GM18517 (cell line): ENCODE data around the gene SHOX.
"Not testable (repeated sequence)": the region's sequence is repeated elsewhere in the genome, so short reads cannot be mapped to it uniquely, and the experiment has no call there.

Experiments used
- ATAC-seq: cut with Tn5 transposase; IDR thresholded peaks from one replicate; pipeline ENCODE4 v1.9.1; 2021; ENCODE audit warnings: mild to moderate bottlenecking, moderate library complexity; ENCODE audit not compliant: unreplicated experiment

The SHOX gene

DNA sequence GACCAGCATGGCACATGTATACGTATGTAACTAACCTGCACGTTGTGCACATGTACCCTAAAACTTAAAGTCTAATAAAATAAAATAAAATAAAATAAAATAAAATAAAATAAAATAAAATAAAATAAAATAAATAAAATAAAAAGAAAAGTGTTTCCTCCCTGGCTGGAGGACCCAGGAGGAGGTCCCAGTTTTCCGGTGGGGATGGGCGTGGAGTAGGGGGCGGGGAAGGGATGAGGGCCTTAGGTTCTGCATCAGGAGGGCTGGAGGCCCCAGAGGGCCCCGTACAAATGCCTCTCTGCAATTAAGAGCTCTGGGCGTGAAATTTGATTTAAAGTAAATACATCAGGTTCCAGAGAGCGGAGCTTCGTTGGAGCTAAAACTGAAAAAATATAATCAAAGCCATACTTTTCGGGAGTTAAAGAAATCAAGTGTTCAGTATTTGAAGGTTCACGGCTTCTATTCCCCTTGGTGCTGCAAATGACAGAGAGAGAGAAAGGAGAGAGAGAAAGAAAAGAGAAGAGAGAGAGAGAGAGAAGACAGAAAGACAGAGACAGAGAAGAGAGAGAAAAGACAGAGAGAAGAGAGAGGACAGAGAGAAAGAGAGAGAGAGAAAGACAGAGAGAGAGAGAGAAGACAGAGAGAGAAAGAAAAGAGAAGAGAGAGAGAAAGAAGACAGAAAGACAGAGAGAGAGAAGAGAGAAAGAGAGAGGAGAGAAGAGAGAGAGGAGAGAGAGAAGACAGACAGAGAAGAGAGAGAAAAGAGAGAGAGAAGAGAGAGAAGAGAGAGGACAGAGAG is 8.7 kb upstream of the SHOX start:
- ATAC-seq = no peak

DNA sequence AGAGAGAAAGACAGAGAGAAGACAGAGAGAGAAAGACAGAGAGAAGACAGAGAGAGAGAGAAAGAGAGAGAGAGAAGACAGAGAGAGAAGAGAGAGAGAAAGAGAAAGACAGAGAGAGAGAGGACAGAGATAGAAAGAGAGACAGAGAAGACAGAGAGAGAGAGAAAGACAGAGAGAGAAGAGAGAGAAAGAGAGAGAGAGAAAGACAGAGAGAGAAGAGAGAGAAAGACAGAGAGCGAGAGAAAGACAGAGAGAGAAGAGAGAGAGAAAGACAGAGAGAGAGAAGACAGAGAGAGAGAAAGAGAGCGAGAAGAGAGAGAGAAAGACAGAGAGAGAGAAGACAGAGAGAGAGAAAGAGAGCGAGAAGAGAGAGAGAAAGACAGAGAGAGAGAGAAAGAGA is 7.8 kb upstream of the SHOX start:
- ATAC-seq = not testable (repeated sequence)

DNA sequence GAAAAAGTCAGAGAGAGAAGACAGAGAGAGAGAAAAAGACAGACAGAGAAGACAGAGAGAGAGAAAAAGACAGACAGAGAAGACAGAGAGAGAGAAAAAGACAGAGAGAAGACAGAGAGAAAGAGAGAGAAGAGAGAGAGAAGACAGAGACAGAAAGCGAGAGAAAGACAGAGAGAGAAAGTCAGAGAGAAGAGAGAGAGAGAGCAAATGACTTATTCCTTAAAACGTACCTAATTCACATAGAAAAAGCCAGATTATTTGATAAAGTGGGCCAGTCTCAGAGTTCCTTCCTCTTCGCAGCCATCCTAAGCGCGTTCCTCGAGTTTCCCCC is 7.4 kb upstream of the SHOX start:
- ATAC-seq = no peak

DNA sequence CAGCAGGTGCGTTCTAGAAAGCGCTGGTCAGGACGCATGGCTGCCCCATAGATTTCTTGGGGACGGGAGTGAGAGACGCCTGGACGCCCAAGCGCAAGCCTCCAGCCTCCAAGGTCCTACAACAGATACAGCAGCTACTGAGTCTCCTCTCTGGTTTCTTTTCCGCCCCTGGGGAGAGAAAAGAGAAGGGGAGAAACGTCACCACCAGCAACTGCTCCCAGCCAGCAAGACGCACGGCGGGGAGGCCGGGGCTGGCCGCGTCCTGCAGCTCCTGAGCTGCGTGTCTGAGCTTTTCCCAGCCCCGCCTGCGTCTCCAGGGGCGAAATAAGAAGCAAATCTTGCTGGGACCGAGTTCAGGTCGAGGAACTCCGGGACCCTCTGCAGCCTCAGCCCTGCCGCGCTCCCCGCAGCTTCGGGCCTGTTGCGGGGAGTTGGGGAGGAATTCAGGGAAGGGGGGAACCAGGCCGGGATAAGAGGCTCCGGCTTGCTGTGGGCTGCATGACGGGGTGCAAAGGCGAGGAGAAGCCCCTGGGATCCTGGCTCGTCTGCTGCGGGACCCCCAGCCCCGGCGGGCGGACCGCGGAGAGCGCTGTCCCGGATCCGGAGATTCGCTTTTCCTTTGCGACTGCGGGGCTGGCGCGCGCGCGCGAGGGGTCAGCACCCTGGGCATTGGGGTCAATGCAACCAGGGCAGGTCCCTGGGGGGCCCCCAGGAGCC is 6.8 kb upstream of the SHOX start:
- ATAC-seq = no peak

DNA sequence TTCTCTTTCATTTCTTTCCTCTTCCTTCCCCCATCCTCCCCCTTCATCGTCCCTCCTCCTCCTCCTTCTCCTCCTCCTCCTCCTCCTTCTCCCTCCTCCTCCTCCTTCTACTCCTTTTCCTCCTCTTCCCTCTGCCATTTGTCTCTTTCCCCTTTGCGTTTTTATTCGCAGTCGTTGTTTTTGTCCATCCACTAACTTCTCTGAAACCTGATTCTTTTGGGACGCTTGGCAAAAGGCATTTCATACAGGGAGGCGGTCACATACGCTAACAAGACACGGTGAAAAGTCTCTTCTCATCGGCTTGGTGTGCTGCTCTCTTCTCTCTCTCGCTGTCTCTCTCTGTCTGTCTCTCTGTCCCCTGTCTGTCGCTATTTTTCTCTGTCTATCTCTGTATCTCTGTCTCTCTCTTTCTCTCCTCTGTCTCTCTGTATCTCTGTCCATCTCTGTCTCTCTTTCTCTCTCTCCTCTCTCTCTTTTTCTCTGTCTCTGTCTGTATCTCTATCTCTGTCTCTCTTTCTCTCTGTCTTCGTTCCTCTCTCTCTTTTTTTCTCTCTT is 5.4 kb upstream of the SHOX start:
- ATAC-seq = no peak

DNA sequence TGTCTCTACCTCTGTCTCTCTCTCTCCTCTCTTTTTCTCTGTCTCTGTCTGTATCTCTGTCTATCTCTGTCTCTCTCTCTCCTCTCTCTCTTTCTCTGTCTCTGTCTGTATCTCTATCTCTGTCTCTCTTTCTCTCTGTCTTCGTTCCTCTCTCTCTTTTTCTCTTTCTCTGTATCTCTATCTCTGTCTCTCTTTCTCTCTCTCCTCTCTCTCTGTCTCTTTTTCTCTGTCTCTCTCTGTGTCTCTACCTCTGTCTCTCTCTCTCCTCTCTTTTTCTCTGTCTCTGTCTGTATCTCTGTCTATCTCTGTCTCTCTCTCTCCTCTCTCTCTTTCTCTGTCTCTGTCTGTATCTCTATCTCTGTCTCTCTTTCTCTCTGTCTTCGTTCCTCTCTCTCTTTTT is 4.5 kb upstream of the SHOX start:
- ATAC-seq = not testable (repeated sequence)

DNA sequence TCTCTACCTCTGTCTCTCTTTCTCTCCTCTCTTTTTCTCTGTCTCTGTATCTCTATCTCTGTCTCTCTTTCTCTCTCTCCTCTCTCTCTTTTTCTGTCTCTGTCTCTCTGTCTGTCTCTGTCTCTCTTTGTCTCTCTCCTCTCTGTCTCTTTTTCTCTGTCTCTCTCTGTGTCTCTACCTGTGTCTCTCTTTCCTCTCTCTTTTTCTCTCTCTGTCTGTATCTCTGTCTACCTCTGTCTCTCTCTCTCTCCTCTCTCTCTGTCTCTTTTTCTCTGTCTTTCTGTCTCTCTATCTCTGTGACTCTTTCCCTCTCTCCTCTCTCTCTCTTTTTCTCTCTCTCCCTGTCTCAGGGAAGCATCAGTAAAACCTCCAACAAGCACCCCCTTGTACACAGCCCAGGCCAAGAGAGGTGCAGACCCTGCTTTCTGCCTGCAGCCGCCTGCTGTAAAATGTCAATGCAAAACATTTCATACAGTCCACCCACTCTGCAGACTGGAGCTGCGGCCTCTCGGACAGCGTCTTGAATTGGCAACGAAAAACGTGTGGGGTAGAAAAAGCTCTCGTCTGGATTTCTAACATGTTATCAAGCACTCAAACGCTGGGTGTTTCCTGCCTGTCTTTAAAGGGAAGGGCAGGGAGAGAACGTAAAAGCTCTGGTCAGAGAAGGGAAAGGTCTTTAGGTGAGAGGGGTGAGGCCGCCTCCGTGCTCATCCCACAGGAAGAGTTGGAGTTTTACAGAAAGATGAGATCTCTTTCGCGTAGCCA is 3.7 kb upstream of the SHOX start:
- ATAC-seq = no peak

DNA sequence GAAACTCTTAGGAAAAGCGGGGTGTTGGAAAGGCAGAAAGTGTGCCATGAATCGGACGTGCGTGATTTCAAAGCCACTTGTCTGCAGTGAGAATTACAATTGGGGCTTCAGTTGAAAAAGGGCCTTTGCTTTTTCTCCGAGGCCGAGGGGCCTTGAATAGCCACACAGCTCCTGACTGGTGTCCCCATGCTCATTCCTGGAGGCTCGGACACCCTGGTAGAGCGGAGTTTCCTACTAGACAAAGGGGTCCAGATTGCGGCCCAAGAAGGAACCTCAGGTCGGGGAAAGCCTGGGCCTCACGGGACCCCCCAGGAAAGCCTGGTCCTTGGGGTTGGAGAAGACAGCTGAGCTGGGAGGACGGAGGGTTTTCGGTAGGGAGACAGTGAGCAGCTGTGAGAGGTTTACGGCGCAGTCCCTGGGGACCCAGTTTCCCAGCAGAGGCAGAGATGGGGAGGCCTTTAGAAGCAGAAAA is 3.0 kb upstream of the SHOX start:
- ATAC-seq = no peak

DNA sequence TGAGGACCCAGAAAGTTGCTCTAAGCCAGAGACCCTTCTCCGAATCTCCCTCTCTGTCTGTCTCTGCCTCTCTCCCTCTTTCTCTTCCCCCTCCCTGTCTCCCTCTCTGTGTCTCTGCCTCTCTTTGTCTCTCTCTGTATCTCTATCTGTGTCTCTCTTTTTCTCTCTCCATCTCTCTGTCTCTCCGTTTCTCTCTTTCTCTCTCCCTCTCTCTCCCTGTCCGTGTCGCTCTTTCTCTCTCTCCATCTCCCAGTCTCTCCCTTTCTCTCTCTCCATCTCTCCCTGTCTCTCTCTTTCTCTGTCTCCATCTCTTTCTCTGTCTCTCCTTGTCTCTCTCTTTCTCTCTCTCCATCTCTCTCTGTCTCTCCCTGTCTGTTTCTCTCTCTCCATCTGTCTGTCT is 2.6 kb upstream of the SHOX start:
- no peak for ATAC-seq

DNA sequence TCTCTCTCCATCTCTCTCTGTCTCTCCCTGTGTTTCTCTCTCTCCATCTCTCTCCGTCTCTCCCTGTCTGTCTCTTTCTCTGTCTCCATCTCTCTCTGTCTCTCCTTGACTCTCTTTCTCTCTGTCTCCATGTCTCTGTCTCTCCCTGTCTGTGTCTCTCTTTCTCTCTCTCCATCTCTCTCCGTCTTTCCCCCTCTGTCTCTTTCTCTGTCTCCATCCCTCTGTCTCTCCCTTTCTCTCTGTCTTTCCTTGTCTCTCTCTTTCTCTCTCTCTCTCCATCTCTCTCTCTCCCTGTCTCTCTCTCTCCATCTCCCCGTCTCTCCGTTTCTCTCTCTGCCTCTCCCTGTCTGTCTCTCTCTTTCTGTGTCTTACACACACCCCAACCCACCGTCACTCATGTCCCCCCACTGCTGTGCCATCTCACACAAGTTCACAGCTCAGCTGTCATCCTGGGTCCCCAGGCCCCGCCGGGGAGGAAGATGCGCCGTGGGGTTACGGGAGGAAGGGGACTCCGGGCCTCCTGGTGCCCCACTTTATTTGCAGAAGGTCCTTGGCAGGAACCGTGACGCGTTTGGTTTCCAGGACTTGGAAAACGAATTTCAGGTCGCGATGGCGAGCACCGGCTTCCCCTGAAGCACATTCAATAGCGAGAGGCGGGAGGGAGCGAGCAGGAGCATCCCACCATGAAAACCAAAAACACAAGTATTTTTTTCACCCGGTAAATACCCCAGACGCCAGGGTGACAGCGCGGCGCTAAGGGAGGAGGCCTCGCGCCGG is 1.2 kb upstream of the SHOX start:
- ATAC-seq = no peak

DNA sequence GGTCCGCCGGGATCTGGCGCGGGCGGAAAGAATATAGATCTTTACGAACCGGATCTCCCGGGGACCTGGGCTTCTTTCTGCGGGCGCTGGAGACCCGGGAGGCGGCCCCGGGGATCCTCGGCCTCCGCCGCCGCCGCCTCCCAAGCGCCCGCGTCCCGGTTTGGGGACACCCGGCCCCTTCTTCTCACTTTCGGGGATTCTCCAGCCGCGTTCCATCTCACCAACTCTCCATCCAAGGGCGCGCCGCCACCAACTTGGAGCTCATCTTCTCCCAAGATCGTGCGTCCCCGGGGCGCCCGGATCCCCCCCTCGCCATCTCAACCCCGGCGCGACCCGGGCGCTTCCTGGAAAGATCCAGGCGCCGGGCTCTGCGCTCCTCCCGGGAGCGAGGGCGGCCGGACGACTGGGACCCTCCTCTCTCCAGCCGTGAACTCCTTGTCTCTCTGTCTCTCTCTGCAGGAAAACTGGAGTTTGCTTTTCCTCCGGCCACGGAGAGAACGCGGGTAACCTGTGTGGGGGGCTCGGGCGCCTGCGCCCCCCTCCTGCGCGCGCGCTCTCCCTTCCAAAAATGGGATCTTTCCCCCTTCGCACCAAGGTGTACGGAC is 482 bp upstream of the SHOX start:
- ATAC-seq = no peak

DNA sequence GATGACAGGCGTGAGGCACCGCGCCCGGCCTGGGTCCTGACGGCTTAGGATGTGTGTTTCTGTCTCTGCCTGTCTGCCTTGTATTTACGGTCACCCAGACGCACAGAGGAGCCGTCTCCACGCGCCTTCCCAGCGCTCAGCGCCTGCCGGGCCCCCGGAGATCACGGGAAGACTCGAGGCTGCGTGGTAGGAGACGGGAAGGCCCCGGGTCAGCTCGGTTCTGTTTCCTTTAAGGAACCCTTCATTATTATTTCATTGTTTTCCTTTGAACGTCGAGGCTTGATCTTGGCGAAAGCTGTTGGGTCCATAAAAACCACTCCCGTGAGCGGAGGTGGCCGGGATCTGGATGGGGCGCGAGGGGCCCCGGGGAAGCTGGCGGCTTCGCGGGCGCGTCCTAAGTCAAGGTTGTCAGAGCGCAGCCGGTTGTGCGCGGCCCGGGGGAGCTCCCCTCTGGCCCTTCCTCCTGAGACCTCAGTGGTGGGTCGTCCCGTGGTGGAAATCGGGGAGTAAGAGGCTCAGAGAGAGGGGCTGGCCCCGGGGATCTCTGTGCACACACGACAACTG is 1.3 kb downstream of the SHOX start:
- ATAC-seq = no peak

DNA sequence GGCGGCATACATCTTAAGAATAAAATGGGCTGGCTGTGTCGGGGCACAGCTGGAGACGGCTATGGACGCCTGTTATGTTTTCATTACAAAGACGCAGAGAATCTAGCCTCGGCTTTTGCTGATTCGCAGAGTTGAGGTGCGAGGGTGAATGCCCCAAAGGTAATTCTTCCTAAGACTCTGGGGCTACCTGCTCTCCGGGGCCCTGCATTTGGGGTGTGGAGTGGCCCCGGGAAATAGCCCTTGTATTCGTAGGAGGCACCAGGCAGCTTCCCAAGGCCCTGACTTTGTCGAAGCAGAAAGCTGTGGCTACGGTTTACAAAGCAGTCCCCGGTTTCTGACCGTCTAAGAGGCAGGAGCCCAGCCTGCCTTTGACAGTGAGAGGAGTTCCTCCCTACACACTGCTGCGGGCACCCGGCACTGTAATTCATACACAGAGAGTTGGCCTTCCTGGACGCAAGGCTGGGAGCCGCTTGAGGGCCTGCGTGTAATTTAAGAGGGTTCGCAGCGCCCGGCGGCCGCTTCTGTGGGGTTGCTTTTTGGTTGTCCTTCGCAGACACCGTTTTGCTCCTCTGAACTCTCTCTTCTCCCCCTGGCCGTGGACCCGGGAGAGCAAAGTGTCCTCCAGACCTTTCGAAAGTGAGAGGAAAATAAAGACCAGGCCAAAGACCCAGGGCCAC is 1.9 kb downstream of the SHOX start:
- ATAC-seq = no peak

DNA sequence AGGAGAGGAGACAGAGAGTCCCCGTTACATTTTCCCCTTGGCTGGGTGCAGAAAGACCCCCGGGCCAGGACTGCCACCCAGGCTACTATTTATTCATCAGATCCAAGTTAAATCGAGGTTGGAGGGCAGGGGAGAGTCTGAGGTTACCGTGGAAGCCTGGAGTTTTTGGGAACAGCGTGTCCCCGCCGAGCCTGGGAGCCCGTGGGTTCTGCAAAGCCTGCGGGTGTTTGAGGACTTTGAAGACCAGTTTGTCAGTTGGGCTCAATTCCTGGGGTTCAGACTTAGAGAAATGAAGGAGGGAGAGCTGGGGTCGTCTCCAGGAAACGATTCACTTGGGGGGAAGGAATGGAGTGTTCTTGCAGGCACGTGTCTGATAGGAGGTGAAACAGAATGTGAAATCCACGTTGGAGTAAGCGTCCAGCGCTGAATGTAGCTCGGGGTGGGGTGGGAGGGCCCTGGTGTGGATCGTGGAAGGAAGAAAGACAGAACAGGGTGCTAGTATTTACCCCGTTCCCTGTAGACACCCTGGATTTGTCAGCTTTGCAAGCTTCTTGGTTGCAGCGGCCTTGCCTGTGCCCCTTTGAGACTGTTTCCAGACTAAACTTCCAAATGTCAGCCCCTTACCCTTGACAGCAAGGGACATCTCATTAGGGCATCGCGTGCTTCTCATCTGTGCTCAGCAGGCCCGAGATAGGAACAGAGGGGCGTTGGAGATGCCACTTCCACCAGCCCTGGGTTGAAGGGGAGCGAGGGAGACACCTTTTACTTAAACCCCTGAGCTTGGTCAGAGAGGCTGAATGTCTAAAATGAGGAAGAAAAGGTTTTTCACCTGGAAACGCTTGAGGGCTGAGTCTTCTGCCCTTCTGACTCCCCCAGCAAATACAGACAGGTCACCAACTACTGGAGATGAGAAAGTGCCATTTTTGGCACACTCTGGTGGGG is 2.7 kb downstream of the SHOX start:
- ATAC-seq = no peak

DNA sequence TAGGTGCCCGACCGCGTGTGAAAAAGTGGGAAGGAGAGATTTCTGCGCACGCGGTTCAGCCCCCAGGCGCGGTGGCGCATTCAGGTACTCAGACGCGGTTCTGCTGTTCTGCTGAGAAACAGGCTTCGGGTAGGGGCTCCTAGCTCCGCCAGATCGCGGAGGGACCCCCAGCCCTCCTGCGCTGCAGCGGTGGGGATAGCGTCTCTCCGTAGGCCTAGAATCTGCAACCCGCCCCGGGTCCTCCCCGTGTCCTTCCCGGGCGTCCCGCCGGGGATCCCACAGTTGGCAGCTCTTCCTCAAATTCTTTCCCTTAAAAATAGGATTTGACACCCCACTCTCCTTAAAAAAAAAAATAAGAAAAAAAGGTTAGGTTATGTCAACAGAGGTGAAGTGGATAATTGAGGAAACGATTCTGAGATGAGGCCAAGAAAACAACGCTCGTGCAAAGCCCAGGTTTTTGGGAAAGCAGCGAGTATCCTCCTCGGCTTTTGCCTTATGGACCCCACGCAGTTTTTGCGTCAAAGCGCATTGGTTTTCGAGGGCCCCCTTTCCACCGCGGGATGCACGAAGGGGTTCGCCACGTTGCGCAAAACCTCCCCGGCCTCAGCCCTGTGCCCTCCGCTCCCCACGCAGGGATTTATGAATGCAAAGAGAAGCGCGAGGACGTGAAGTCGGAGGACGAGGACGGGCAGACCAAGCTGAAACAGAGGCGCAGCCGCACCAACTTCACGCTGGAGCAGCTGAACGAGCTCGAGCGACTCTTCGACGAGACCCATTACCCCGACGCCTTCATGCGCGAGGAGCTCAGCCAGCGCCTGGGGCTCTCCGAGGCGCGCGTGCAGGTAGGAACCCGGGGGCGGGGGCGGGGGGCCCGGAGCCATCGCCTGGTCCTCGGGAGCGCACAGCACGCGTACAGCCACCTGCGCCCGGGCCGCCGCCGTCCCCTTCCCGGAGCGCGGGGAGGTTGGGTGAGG is 3.7 kb downstream of the SHOX start:
- no peak for ATAC-seq

DNA sequence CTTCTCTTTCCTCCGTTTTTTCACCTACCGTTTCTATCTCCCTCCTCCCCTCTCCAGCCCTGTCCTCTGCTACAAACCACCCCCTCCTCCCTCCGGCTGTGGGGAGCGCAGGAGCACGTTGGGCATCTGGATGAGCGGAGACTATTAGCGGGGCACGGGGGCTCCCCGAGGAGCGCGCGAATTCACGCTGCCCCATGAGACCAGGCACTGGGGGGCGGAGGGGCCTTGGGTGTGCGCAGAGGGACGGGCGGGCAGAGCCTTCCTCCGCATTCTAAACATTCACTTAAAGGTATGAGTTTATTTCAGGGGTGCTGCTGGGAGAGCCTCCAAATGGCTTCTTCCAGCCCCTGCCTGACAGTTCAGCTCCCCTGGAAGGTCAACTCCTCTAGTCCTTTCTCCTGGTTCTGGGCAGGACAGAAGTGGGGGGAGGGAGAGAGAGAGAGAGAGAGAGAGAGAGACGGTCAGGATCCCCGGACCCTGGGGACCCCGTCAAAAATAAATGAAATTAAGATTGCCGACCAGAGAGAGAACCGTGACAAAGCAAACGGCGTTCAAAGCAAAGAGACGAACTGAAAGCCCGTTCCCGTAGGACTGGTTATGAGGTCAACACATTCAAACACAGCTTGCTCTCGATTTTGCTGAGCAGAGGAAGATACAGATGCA is 5.0 kb downstream of the SHOX start:
- no peak for ATAC-seq
